Measurements from ENCODE around the gene DPP10.

Gene DPP10

GRCh38 chr2:114610677-114611076 is 168.2 kb downstream of the DPP10 start:
- DNase-seq, result no peak

GRCh38 chr2:114614592-114614991 is 172.2 kb downstream of the DPP10 start:
- no peak for DNase-seq

GRCh38 chr2:114628481-114628880 is 186.0 kb downstream of the DPP10 start:
- no peak for DNase-seq

GRCh38 chr2:114631146-114631545 is 188.7 kb downstream of the DPP10 start:
- no peak for DNase-seq

GRCh38 chr2:114642166-114642770 is 199.8 kb downstream of the DPP10 start:
- DNase-seq, result no peak

- DNase-seq, result no peak
These were observed 200.6 kb downstream of the DPP10 start for GRCh38 chr2:114642988-114643553.

- DNase-seq, result no peak
These were observed 209.5 kb downstream of the DPP10 start for GRCh38 chr2:114651933-114652332.

- DNase-seq, result no peak
These were observed 217.4 kb downstream of the DPP10 start for GRCh38 chr2:114659880-114660279.

GRCh38 chr2:114661971-114662939 is 219.8 kb downstream of the DPP10 start:
- DNase-seq, result peak in 1 of 2 experiments; percentile 4

- DNase-seq, result no peak
These were observed 226.0 kb downstream of the DPP10 start for GRCh38 chr2:114668415-114668814.

GRCh38 chr2:114683251-114683650 is 240.8 kb downstream of the DPP10 start:
- DNase-seq, result no peak

GRCh38 chr2:114684403-114684802 is 242.0 kb downstream of the DPP10 start:
- DNase-seq, result no peak

GRCh38 chr2:114685102-114685501 is 242.7 kb downstream of the DPP10 start:
- no peak for DNase-seq

- DNase-seq, result no peak
These were observed 245.8 kb downstream of the DPP10 start for GRCh38 chr2:114688241-114688640.

- no peak for DNase-seq
These were observed 256.1 kb downstream of the DPP10 start for GRCh38 chr2:114698520-114698919.

- DNase-seq, result no peak
These were observed 257.0 kb downstream of the DPP10 start for GRCh38 chr2:114699423-114699944.

GRCh38 chr2:114700440-114700839 is 258.0 kb downstream of the DPP10 start:
- no peak for DNase-seq

GRCh38 chr2:114709936-114710850 is 267.8 kb downstream of the DPP10 start:
- DNase-seq, result no peak

GRCh38 chr2:114714313-114714712 is 271.9 kb downstream of the DPP10 start:
- no peak for DNase-seq

GRCh38 chr2:114717049-114717448 is 274.6 kb downstream of the DPP10 start:
- no peak for DNase-seq

GRCh38 chr2:114724454-114724853 is 282.0 kb downstream of the DPP10 start:
- DNase-seq, result no peak

GRCh38 chr2:114727012-114727411 is 284.6 kb downstream of the DPP10 start:
- no peak for DNase-seq
